ENCODE data around the gene MYRIP.

The MYRIP gene

GRCh38 chr3:40291471-40291870 is 482.1 kb downstream of the MYRIP start:
- DNase-seq (ENCODE audit: low read depth, low spot score): no peak
- peaks cover 20% of the 10 kb centered on the region; the same call in 1 of the 2 replicates for H3K9me3 ChIP-seq (ENCODE audit: insufficient read depth, low read length)
- H3K27me3 ChIP-seq (ENCODE audit: insufficient read depth, insufficient read length): no peaks in the 10 kb centered on the region
- no peak overlapping the region for H3K4me3 ChIP-seq (ENCODE audit: insufficient read length, low read depth)
- H3K9ac ChIP-seq (ENCODE audit: insufficient read length, low read depth): no peak overlapping the region
- no peaks in the 10 kb centered on the region for H3K36me3 ChIP-seq (ENCODE audit: insufficient read depth, insufficient read length, low read length)
- H3K4me1 ChIP-seq (ENCODE audit: insufficient read depth, insufficient read length): no peaks in the 10 kb centered on the region
- TF ChIP-seq YY1 (IDR thresholded peaks at IDR 0.05; ENCODE audit: insufficient read depth, insufficient read length): no peak

- TF ChIP-seq ZNF274 (IDR thresholded peaks at IDR 0.05; ENCODE audit: low read depth, low read length) (no peak), YY1 (IDR thresholded peaks at IDR 0.05; ENCODE audit: insufficient read depth, insufficient read length) (no peak), SUZ12 (IDR thresholded peaks at IDR 0.05; ENCODE audit: extremely low read depth, insufficient read depth, insufficient read length) (no peak)
- no peak overlapping the region for H3K9ac ChIP-seq (ENCODE audit: insufficient read length, low read depth)
Measured at GRCh38 chr3:40292637-40293349, 483.4 kb downstream of the MYRIP start.

GRCh38 chr3:40294434-40294833 is 485.0 kb downstream of the MYRIP start:
- H3K27me3 ChIP-seq (ENCODE audit: insufficient read depth, insufficient read length): no peaks in the 10 kb centered on the region
- H3K9me3 ChIP-seq (ENCODE audit: insufficient read depth, low read length): peaks cover 20% of the 10 kb centered on the region; the same call in 1 of the 2 replicates
- no peaks in the 10 kb centered on the region for H3K36me3 ChIP-seq (ENCODE audit: insufficient read depth, insufficient read length, low read length)
- no peak overlapping the region for H3K4me3 ChIP-seq (ENCODE audit: insufficient read length, low read depth)
- no peak overlapping the region for H3K9ac ChIP-seq (ENCODE audit: insufficient read length, low read depth)
- H3K4me1 ChIP-seq (ENCODE audit: insufficient read depth, insufficient read length): no peaks in the 10 kb centered on the region
- no peak for DNase-seq (ENCODE audit: low read depth, low spot score)
- no peak for TF ChIP-seq YY1 (IDR thresholded peaks at IDR 0.05; ENCODE audit: insufficient read depth, insufficient read length)

More at GRCh38 chr3:40292637-40293349, 483.4 kb downstream of the MYRIP start:
- DNase-seq (ENCODE audit: low read depth, low spot score): peak; percentile 73
- H3K9me3 ChIP-seq (ENCODE audit: insufficient read depth, low read length): peaks cover 20% of the 10 kb centered on the region; the same call in 1 of the 2 replicates
- H3K27me3 ChIP-seq (ENCODE audit: insufficient read depth, insufficient read length): no peaks in the 10 kb centered on the region
- H3K36me3 ChIP-seq (ENCODE audit: insufficient read depth, insufficient read length, low read length): no peaks in the 10 kb centered on the region
- no peak overlapping the region for H3K4me3 ChIP-seq (ENCODE audit: insufficient read length, low read depth)
- H3K4me1 ChIP-seq (ENCODE audit: insufficient read depth, insufficient read length): no peaks in the 10 kb centered on the region

- H3K27me3 ChIP-seq (ENCODE audit: insufficient read depth, insufficient read length): no peaks in the 10 kb centered on the region
- H3K9ac ChIP-seq (ENCODE audit: insufficient read length, low read depth): no peak overlapping the region
- H3K4me3 ChIP-seq (ENCODE audit: insufficient read length, low read depth): no peak overlapping the region
- DNase-seq (ENCODE audit: low read depth, low spot score): no peak
- TF ChIP-seq ZNF274 (IDR thresholded peaks at IDR 0.05; ENCODE audit: low read depth, low read length): no peak
- TF ChIP-seq YY1 (IDR thresholded peaks at IDR 0.05; ENCODE audit: insufficient read depth, insufficient read length): no peak
- no peak for TF ChIP-seq SUZ12 (IDR thresholded peaks at IDR 0.05; ENCODE audit: extremely low read depth, insufficient read depth, insufficient read length)
- no peaks in the 10 kb centered on the region for H3K4me1 ChIP-seq (ENCODE audit: insufficient read depth, insufficient read length)
- H3K9me3 ChIP-seq (ENCODE audit: insufficient read depth, low read length): no peaks in the 10 kb centered on the region
- no peaks in the 10 kb centered on the region for H3K36me3 ChIP-seq (ENCODE audit: insufficient read depth, insufficient read length, low read length)
Measured at GRCh38 chr3:40298075-40298474, 488.7 kb downstream of the MYRIP start.

- H3K4me1 ChIP-seq (ENCODE audit: insufficient read depth, insufficient read length): no peaks in the 10 kb centered on the region
- no peak overlapping the region for H3K9ac ChIP-seq (ENCODE audit: insufficient read length, low read depth)
- H3K36me3 ChIP-seq (ENCODE audit: insufficient read depth, insufficient read length, low read length): no peaks in the 10 kb centered on the region
- TF ChIP-seq SUZ12 (IDR thresholded peaks at IDR 0.05; ENCODE audit: extremely low read depth, insufficient read depth, insufficient read length) (no peak), ZNF274 (IDR thresholded peaks at IDR 0.05; ENCODE audit: low read depth, low read length) (no peak), YY1 (IDR thresholded peaks at IDR 0.05; ENCODE audit: insufficient read depth, insufficient read length) (no peak)
- DNase-seq (ENCODE audit: low read depth, low spot score): no peak
- H3K9me3 ChIP-seq (ENCODE audit: insufficient read depth, low read length): no peaks in the 10 kb centered on the region
- no peak overlapping the region for H3K4me3 ChIP-seq (ENCODE audit: insufficient read length, low read depth)
- H3K27me3 ChIP-seq (ENCODE audit: insufficient read depth, insufficient read length): no peaks in the 10 kb centered on the region
Measured at GRCh38 chr3:40299130-40299720, 489.8 kb downstream of the MYRIP start.

GRCh38 chr3:40299721-40300335 is 490.4 kb downstream of the MYRIP start:
- H3K9me3 ChIP-seq (ENCODE audit: insufficient read depth, low read length): no peaks in the 10 kb centered on the region
- H3K36me3 ChIP-seq (ENCODE audit: insufficient read depth, insufficient read length, low read length): no peaks in the 10 kb centered on the region
- H3K4me3 ChIP-seq (ENCODE audit: insufficient read length, low read depth): no peak overlapping the region
- TF ChIP-seq YY1 (IDR thresholded peaks at IDR 0.05; ENCODE audit: insufficient read depth, insufficient read length): no peak
- TF ChIP-seq SUZ12 (IDR thresholded peaks at IDR 0.05; ENCODE audit: extremely low read depth, insufficient read depth, insufficient read length): no peak
- TF ChIP-seq ZNF274 (IDR thresholded peaks at IDR 0.05; ENCODE audit: low read depth, low read length): no peak
- no peak overlapping the region for H3K9ac ChIP-seq (ENCODE audit: insufficient read length, low read depth)
- H3K27me3 ChIP-seq (ENCODE audit: insufficient read depth, insufficient read length): no peaks in the 10 kb centered on the region
- no peaks in the 10 kb centered on the region for H3K4me1 ChIP-seq (ENCODE audit: insufficient read depth, insufficient read length)
- no peak for DNase-seq (ENCODE audit: low read depth, low spot score)

GRCh38 chr3:40302784-40303183 is 493.4 kb downstream of the MYRIP start:
- H3K36me3 ChIP-seq (ENCODE audit: insufficient read depth, insufficient read length, low read length): no peaks in the 10 kb centered on the region
- H3K27me3 ChIP-seq (ENCODE audit: insufficient read depth, insufficient read length): no peaks in the 10 kb centered on the region
- H3K4me1 ChIP-seq (ENCODE audit: insufficient read depth, insufficient read length): no peaks in the 10 kb centered on the region
- H3K4me3 ChIP-seq (ENCODE audit: insufficient read length, low read depth): no peak overlapping the region
- TF ChIP-seq SUZ12 (IDR thresholded peaks at IDR 0.05; ENCODE audit: extremely low read depth, insufficient read depth, insufficient read length) (no peak), YY1 (IDR thresholded peaks at IDR 0.05; ENCODE audit: insufficient read depth, insufficient read length) (no peak), ZNF274 (IDR thresholded peaks at IDR 0.05; ENCODE audit: low read depth, low read length) (no peak)
- no peak overlapping the region for H3K9ac ChIP-seq (ENCODE audit: insufficient read length, low read depth)
- DNase-seq (ENCODE audit: low read depth, low spot score): no peak
- H3K9me3 ChIP-seq (ENCODE audit: insufficient read depth, low read length): no peaks in the 10 kb centered on the region
